HG02884 (cell line): ENCODE measurements around the gene COL4A2.
"Not testable (repeated sequence)": the region's sequence is repeated elsewhere in the genome, so short reads cannot be mapped to it uniquely, and the experiment has no call there.

Source experiments
- ATAC-seq: cut with Tn5 transposase; IDR thresholded peaks from one replicate; pipeline ENCODE4 v1.9.1; 2021; ENCODE audit warnings: mild to moderate bottlenecking, moderate library complexity; ENCODE audit not compliant: unreplicated experiment

COL4A2 gene

DNA sequence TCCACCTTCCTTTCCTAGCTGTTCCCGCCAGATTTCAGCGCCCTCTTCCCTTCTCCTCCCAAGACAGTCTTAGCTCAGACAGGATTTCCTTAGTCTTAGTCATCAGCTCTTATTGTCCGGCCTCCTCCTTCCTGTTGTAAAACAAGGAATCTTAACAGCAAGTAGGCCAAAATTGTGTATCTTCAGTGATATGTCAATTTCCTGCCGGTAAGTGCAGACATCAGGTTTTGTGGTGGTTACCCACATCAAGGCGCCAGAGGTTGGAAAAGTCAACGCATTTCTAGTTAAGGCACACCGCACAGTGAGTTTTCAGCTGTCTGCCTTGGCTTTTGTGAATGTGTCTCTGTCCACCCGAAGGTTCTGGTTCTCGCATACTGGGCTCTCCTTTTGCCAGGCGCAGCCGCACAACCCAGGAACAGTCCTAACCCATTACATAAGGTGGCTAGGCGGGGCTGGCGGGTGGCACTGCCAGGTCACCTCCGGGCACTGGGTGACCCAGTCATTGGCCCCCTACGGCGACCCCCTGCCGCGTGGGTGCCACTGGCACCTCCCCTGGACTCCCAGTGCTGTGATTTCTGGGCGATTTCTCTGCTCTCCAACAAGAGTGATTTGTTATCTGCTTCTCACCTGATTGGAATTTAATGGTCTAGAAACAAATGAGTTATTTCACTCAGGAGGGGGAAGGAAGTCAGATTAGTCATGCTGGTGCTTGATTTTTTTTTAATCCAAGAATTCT, 12.9 kb downstream of the COL4A2 start:
- no peak for ATAC-seq

GRCh38 chr13:110320645-110321044, 13.6 kb downstream of the COL4A2 start:
- ATAC-seq = no peak

DNA sequence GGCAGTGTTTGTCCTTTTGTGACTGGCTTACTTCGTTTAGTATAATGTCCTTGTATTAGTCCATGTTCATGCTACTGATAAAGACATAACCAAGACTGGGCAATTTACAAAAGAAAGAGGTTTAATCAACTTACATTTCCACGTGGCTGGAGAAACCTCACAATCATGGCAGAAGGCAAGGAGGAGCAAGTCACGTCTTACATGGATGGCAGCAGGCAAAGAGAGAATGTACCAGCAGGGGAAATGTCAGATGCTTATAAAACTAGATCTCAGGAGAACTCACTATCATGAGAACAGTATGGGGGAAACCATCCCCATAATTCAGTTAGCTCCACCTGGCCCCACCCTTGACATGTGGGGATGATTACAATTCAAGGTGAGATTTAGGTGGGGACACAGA, 14.5 kb downstream of the COL4A2 start:
- ATAC-seq = not testable (repeated sequence)

GRCh38 chr13:110322126-110322827, 15.2 kb downstream of the COL4A2 start:
- no peak for ATAC-seq

DNA sequence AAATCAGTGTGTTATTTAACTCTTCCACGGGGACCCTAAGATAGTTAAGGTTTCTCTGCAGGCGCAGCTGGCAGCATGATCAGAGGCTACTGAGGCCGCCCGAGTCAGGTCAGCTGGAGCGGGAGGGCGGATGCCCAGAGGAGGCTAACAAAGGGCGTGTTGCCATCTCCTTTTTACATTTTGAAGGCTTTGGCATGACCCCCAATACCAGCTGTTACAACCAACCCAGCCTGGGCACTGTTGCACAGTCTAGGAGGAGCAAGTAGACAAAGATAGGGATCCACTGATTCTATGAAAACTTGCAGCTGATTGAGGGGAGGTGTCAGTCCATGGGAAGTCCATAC, 15.7 kb downstream of the COL4A2 start:
- ATAC-seq = no peak

DNA sequence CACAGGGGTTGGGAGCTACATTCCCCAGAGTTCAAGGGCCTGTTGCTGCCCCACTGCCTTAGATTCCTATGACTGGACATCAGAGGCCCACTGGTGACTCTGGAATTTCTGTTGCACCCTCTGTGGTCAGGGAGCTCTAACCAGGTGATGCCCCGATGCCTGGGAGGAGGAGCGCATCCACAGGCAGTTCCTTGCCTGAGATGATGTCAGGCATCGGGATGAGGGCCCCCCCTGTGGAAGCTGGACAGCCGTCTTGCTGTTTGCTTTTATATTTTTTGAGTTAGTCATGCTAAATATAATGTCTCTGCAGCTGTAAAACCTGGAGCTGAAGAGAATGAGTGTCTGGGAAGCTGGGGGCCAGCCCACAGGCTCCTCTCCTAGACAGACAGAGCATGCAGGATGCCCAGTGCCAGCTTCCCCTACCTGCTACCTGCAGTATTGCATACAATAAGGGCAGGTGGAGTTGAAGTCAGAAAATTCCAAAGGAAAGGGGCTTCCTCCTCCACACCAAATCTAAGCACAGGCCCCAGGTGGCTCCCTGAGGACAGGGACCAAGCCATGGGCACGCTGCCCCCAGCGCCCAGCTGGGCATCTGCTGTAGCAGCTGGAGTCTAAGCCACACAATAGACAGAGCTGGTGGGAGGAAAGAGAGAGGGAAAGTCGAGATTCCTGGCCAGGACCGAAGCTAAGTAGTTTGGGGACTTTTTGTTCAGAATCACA, 16.2 kb downstream of the COL4A2 start:
- ATAC-seq = no peak

GRCh38 chr13:110324026-110324749, 17.1 kb downstream of the COL4A2 start:
- no peak for ATAC-seq

- no peak for ATAC-seq
Measured at GRCh38 chr13:110326263-110326904, 19.3 kb downstream of the COL4A2 start.

DNA sequence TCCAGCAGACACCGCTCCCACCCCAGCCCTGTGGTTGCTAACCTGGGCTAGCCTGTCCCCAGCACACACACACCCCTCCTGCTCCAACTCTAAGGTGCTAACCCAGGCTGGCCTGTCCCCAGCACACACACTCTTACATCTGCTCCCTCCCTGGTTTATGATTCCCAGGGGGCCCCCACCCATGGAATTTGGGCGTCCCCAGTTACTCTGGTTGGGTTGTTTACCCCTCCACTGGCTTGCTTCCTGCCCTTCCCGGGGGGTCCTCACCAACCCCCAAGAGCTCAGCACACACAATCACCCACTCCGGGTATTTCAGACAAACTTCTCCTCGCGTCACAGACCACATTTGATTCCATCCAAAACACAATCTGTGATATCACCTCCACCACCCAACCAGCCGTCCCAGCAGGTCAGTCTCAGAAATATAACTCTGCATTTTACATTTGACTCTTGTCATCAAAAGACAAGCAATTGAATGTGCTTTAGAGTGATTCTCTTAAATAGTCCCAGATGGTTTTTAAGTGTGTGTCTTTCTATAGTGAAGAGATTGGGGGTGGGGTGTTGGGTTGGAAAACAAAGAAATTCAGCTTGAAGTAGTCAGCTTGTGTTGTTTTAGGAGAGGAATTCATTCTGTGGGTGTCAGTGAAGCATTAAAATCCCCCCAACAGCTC, 20.1 kb downstream of the COL4A2 start:
- no peak for ATAC-seq

DNA sequence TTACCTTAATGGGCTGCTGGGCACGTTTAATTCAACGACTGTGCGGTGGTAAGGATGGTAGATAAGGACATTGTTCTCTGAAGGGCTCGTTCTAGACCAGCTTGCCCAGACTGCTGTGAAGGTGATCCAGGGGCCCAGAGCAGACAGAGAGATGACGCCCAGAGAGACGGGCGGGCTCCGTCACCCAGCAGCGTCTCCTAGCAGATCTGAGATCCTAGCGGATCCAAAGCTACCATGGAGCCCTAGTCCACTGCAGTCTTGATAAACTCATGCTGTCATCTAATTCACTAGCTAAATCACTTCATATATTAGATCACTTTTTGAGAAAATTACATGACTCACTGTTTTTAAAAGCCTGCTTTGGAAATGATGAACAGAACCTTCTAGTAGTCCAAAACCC, 21.5 kb downstream of the COL4A2 start:
- no peak for ATAC-seq

DNA sequence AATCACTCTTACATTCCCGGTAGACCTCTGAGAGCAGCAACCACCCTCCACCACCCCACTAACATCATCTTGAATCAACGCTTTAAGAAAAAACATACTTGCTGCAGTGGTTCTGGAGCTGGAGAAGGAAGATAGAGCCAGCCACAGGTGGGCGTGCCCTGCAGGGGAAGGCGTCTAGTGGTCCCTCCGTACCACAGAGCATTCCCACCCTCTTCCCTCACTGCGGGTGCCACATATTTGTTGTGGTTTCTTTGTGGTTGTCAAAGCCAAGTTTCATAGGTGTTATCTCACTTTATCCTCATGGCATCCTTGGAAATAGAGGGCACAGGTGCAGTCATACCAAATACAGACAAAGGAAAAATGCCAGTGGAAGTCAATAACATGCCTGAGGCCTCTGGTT, 22.2 kb downstream of the COL4A2 start:
- no peak for ATAC-seq

DNA sequence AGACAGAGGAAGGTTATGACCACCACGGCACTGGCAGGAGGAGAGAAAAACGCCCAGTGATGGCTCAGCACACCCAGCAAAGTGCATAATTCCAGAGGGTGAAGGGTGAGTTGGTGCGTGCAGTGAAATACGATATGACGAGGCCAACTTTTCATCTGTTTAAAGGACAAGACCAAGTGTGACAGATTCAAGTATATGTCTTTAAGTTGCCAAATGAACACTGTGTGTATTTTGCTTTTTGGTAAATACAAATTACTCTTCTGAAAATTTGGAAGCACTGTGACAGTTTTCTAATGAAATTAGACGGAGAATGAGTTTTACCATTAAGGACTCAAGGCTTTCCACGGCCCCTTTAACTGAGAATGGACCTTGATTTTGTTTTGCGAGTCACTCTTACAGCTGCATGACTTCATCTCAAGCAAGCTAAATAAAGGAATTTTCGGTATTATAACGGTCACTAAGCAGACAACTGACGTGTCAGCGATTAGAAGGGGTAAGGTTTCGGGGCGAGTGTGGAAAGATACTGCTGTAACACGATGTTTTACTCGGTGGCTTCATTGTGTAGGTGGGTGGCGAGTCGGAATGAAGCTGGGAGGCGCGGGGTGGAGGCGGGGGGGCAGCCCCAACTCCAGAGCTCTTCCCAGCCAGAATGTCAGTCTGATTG, 22.8 kb downstream of the COL4A2 start:
- no peak for ATAC-seq

- ATAC-seq = no peak
Measured at GRCh38 chr13:110330491-110331011, 23.5 kb downstream of the COL4A2 start.

DNA sequence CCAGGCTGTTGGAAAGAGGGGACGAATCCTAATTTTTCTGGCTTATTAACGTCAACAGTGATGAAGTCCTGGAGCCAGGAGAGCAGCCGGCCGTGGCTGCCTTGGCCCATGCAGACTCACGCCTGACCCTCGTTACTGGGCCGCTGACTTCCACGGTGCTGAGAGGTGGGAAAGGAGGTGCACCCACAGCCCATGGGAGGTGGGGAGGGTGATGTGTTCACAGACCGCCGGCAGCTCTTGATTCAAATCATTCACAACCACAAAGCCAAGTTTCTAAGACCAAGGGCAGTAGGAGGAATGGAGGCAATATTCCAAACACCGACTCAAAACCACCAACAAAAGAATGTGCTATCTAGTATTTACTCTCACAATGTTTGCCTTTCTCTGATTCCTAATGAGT, 24.3 kb downstream of the COL4A2 start:
- ATAC-seq = no peak

GRCh38 chr13:110332750-110333149, 25.7 kb downstream of the COL4A2 start:
- no peak for ATAC-seq

- no peak for ATAC-seq
Measured at GRCh38 chr13:110333837-110334236, 26.8 kb downstream of the COL4A2 start.

- no peak for ATAC-seq
Measured at GRCh38 chr13:110334256-110334655, 27.2 kb downstream of the COL4A2 start.

DNA sequence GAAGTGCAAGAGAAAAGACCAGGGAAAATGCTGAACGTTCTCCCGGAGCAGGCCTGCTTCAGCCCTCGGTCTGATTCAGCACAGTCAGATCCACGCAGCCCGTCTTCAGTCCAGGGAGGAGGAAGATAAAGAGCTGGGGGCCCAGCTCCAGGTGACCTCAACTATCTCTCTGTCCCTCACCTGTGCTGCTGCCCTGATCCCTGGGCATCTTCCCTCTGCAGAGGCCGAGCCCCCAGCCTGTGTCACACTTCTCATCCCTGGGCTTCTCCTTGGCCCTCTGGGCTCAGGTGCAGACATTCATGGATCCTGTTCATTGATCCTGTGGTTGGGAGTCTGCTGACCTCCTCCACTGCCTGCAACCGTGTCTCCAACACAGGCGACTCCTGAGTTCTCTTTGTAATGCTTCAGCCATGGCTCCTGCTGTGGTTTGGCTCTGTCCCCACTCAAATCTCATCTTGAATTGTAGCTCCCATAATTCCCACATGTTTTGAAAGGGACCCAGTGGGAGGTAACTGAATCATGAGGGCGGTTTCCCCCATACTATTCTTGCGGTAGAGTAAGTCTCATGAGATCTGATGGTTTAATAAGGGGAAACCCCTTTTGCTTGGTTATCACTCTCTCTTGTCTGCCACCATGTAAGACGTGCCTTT, 27.9 kb downstream of the COL4A2 start:
- ATAC-seq = no peak

DNA sequence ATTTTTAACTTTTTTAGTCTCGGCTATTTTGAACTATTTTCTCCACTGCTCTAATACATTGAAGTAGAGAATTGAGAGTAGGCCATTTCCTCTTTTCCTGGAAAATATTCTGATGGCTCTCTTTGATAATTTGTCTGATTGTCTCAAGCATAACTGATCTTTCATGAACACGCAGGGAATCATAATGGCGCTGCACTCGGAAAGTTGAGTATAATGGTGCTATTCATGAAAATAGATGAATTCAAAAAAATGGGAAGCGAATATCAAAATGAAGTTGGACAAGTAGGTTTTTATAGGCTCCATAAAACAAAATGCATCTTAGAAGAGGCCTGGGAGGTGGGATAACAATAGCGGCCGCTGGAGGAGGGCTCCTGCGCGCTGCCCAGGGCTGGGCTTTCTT, 29.0 kb downstream of the COL4A2 start:
- ATAC-seq = no peak
